ENCODE measurements around the gene BTN1A1.
A peak's percentile ranks its signal among the peaks of the same experiment; 100 is the strongest.

- peak in 2 of 3 donors; percentile 64 to 68 for TF ChIP-seq POLR2A (IDR thresholded peaks at IDR 0.05)
- TF ChIP-seq, protein P1, sequence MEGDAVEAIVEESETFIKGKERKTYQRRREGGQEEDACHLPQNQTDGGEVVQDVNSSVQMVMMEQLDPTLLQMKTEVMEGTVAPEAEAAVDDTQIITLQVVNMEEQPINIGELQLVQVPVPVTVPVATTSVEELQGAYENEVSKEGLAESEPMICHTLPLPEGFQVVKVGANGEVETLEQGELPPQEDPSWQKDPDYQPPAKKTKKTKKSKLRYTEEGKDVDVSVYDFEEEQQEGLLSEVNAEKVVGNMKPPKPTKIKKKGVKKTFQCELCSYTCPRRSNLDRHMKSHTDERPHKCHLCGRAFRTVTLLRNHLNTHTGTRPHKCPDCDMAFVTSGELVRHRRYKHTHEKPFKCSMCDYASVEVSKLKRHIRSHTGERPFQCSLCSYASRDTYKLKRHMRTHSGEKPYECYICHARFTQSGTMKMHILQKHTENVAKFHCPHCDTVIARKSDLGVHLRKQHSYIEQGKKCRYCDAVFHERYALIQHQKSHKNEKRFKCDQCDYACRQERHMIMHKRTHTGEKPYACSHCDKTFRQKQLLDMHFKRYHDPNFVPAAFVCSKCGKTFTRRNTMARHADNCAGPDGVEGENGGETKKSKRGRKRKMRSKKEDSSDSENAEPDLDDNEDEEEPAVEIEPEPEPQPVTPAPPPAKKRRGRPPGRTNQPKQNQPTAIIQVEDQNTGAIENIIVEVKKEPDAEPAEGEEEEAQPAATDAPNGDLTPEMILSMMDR (IDR thresholded peaks at IDR 0.05), result peak in 1 of 7 experiments; percentile 0
Observed at GRCh38 chr6:26457806-26458688, 42.1 kb upstream of the BTN1A1 start, which contains the start of gene BTN2A1.
